ENCODE data around the gene SLC36A4. TPM values are rescaled to one million over a fixed set of nuclear protein-coding genes. Genes with fewer than 3 reads are reported as not detected.

SLC36A4 gene
- total RNA-seq, 2 experiments from 2014 or later = 3.0 to 4.2 TPM

DNA sequence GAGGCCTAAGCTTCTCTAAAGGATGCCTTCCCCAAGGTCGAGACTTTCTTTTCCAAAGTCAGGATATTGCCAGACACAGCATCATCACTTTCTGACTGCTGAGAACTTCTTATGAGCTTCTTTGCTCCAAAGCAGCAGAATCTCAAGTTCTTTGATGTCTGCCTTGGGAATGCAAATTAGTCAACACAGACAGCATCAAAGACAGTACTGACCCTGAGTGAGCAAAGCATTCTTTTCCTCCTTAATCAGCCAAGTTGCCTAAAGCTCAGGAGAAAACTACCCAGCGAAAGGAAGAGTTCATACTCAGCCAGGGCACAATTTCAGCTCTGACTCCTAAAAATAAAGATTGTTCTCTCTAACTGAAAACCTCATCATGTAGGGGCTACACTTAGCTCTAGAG, 98.0 kb downstream of the SLC36A4 start:
- H3K4me3 ChIP-seq (ENCODE audit: low read depth, low read length, poor library complexity, severe bottlenecking) = no peak overlapping the region
- no peaks in the 10 kb centered on the region for H3K9me2 ChIP-seq (ENCODE audit: insufficient read depth, low read length)
- BruUV-seq (replicated peaks) = no TSS peak
- no peak overlapping the region for H3K4me2 ChIP-seq (ENCODE audit: low read length)
- DNase-seq (ENCODE audit: low spot score) = no peak
- ChIA-PET POLR2A (no interaction called here), CTCF (ENCODE audit: unreplicated experiment) (no interaction called here)
- no peaks in the 10 kb centered on the region for H3K9me3 ChIP-seq (ENCODE audit: low read length)
- H2AFZ ChIP-seq (ENCODE audit: low read length) = no peak overlapping the region
- H3K36me3 ChIP-seq (ENCODE audit: insufficient read depth, low read length) = no peaks in the 10 kb centered on the region
- H3K4me1 ChIP-seq (ENCODE audit: insufficient read depth, low read length, poor library complexity, severe bottlenecking) = no peaks in the 10 kb centered on the region
- intact Hi-C loops (cut with micrococcal nuclease; ENCODE audit: unreplicated experiment) = no loop called here
- TF ChIP-seq, protein P1, sequence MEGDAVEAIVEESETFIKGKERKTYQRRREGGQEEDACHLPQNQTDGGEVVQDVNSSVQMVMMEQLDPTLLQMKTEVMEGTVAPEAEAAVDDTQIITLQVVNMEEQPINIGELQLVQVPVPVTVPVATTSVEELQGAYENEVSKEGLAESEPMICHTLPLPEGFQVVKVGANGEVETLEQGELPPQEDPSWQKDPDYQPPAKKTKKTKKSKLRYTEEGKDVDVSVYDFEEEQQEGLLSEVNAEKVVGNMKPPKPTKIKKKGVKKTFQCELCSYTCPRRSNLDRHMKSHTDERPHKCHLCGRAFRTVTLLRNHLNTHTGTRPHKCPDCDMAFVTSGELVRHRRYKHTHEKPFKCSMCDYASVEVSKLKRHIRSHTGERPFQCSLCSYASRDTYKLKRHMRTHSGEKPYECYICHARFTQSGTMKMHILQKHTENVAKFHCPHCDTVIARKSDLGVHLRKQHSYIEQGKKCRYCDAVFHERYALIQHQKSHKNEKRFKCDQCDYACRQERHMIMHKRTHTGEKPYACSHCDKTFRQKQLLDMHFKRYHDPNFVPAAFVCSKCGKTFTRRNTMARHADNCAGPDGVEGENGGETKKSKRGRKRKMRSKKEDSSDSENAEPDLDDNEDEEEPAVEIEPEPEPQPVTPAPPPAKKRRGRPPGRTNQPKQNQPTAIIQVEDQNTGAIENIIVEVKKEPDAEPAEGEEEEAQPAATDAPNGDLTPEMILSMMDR (conservative IDR thresholded peaks at IDR 0.05; ENCODE audit: low read length) = no peak
- TF ChIP-seq EZH2phosphoT487 (IDR thresholded peaks at IDR 0.05; ENCODE audit: borderline replicate concordance, low read depth, low read length) = no peak
- no peaks in the 10 kb centered on the region for H3K79me2 ChIP-seq (ENCODE audit: insufficient read depth, low read depth, low read length)
- no peak overlapping the region for H3K27ac ChIP-seq (ENCODE audit: low read depth, low read length, poor library complexity, severe bottlenecking)
- no peaks in the 10 kb centered on the region for H4K20me1 ChIP-seq (ENCODE audit: insufficient read depth, low read length)

Small RNA genes within 50 kb of the gene (small RNA-seq; reads per million reads assigned to genes)
- not detected for gene AP003072.1

Other genes starting within 250 kb of the SLC36A4 start
- not detected in 2 replicates for gene MTNR1B, start 228.3 kb downstream of the SLC36A4 start, total RNA-seq (2014; rRNA removed; shearing (Covaris generic))
- not detected in 2 replicates for gene MTNR1B, start 228.3 kb downstream of the SLC36A4 start, total RNA-seq (2022)
- 0.28 TPM in 1 of 2 replicates, not detected in the other for gene DEUP1, start 132.8 kb upstream of the SLC36A4 start, total RNA-seq (2014; rRNA removed; shearing (Covaris generic))
- not detected in 2 replicates for gene DEUP1, start 132.8 kb upstream of the SLC36A4 start, total RNA-seq (2022)

Data from OCI-LY7 (cell line).